Omental fat pad (tissue), 4 donors: ENCODE results near the gene CTLA4. TPM values are rescaled to one million over a fixed set of nuclear protein-coding genes. Genes with fewer than 3 reads are reported as not detected.

ENCODE experiments used
- ATAC-seq: fragments of 150-250 bp; one replicate; pipeline ENCODE4 v1.9.1; 2016; ENCODE audit warnings: mild to moderate bottlenecking, moderate library complexity; ENCODE audit not compliant: low FRiP score
- DNase-seq: peaks from one replicate; pipeline ENCODE4 v3.0.0-alpha.2; 2019; ENCODE audit warnings: low spot score
- total RNA-seq, 4 donors: library from RNA; depleted of rRNA; stranded (reverse); fragments of >200 nt; gene quantifications; one replicate each; pipeline ENCODE4 v1.1.0, GENCODE V29; 2016
- TF ChIP-seq, protein P1 (sequence below), 3 donors: fragments of 450-650 bp; IDR thresholded peaks; one replicate each; pipeline ENCODE4 v1.5.1; 2016 to 2017; ENCODE audit warnings: antibody characterized with exemption in 3 of 3, mild to moderate bottlenecking in 3 of 3, moderate library complexity in 2 of 3

CTLA4 gene
- total RNA-seq, 4 donors from 2014 or later: 2.0 to 4.7 (median 2.3) TPM; not detected in 1

DNA sequence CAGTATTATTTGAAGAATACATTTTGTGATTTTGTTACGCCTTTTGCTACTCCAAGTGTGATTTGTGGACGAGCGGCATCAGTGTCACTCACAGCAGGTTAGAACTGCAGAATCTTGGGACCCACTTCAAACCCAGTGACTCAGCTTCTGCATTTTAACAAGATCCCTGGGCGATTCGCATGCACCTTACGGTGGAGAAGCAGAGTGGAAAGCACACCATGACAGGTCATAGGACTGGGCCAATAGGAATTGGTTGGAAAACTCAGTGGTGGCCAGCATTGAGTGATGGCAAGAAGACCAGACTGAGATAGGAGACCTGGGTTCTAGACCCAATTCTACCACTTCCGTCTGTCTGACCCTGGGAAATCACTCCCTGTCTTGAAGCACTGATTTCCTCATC is 26.3 kb downstream of the CTLA4 start:
- no peak for ATAC-seq
- TF ChIP-seq, protein P1, sequence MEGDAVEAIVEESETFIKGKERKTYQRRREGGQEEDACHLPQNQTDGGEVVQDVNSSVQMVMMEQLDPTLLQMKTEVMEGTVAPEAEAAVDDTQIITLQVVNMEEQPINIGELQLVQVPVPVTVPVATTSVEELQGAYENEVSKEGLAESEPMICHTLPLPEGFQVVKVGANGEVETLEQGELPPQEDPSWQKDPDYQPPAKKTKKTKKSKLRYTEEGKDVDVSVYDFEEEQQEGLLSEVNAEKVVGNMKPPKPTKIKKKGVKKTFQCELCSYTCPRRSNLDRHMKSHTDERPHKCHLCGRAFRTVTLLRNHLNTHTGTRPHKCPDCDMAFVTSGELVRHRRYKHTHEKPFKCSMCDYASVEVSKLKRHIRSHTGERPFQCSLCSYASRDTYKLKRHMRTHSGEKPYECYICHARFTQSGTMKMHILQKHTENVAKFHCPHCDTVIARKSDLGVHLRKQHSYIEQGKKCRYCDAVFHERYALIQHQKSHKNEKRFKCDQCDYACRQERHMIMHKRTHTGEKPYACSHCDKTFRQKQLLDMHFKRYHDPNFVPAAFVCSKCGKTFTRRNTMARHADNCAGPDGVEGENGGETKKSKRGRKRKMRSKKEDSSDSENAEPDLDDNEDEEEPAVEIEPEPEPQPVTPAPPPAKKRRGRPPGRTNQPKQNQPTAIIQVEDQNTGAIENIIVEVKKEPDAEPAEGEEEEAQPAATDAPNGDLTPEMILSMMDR (IDR thresholded peaks at IDR 0.05): no peak
- DNase-seq: no peak

DNA sequence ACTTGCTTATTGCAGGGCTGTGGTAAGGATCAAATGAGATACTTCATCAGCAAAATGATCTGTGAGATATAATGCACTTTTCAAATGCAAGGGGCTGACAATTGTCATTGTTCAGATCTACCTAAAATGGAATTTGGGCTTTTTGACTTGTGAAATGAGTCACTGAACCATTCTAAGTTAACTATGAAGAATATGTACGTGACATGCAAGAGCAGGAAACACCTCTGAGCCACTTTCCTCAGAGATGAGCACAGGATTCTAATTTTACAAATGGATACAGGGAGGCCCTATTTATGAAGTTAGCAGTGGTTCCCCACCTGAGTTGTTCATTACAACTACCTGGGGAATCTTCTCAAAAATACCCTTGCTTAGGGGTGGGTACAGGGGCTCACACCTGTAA is 26.7 kb downstream of the CTLA4 start:
- ATAC-seq: no peak
- DNase-seq: no peak
- TF ChIP-seq, protein P1 (IDR thresholded peaks at IDR 0.05): no peak

DNA sequence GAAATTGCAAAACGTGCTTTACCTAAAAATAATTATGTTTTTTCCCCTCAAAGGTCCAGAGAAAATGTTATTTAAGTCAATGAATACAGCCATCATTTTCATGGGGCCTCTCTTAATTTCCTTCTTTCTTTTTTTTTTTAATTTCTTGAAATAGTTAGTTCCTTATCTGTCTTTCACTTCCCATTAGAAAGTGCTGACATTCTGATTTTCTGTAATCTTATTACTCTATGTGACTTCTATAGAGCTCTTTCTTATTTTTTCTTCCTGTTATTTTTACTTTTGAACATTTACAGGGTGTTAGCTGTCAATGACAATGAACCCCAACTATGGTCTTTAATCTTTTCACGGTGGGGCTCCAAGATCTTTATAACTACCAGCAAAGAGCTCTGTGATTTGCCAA is 30.0 kb downstream of the CTLA4 start:
- TF ChIP-seq, protein P1 (IDR thresholded peaks at IDR 0.05): no peak

GRCh38 chr2:203898657-203899056 is 31.1 kb downstream of the CTLA4 start:
- ATAC-seq (no peak), DNase-seq (no peak)
- TF ChIP-seq, protein P1 (IDR thresholded peaks at IDR 0.05): no peak

More for the DNA sequence above, 30.0 kb downstream of the CTLA4 start:
- DNase-seq (no peak), ATAC-seq (no peak)

GRCh38 chr2:203900253-203900652 is 32.7 kb downstream of the CTLA4 start:
- TF ChIP-seq, protein P1 (IDR thresholded peaks at IDR 0.05): no peak
- DNase-seq (no peak), ATAC-seq (no peak)

DNA sequence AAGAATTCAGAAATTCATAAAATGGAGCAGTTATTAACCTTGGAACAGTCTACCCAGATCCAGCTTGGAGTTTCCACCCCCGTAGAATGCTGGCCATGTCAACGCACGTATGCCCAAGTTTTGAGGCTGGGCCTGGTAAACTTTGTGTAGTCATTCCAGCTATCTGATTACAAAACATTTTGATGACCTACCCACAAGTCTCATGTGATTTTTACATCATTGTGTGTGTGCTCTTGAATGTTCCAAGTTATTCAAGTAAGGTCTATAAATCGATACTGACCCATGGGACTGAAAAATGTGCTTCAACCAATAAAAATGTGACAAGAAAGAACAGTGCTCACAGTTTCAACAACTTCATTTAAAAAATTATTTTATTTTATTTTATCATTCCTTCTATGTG is 36.5 kb downstream of the CTLA4 start:
- TF ChIP-seq, protein P1 (IDR thresholded peaks at IDR 0.05): no peak
- DNase-seq (no peak), ATAC-seq (no peak)

- ATAC-seq (no peak), DNase-seq (no peak)
- TF ChIP-seq, protein P1 (IDR thresholded peaks at IDR 0.05): no peak
Measured at GRCh38 chr2:203905656-203906055, 38.1 kb downstream of the CTLA4 start.
